ENCODE results near the gene TSEN54.

DNA sequence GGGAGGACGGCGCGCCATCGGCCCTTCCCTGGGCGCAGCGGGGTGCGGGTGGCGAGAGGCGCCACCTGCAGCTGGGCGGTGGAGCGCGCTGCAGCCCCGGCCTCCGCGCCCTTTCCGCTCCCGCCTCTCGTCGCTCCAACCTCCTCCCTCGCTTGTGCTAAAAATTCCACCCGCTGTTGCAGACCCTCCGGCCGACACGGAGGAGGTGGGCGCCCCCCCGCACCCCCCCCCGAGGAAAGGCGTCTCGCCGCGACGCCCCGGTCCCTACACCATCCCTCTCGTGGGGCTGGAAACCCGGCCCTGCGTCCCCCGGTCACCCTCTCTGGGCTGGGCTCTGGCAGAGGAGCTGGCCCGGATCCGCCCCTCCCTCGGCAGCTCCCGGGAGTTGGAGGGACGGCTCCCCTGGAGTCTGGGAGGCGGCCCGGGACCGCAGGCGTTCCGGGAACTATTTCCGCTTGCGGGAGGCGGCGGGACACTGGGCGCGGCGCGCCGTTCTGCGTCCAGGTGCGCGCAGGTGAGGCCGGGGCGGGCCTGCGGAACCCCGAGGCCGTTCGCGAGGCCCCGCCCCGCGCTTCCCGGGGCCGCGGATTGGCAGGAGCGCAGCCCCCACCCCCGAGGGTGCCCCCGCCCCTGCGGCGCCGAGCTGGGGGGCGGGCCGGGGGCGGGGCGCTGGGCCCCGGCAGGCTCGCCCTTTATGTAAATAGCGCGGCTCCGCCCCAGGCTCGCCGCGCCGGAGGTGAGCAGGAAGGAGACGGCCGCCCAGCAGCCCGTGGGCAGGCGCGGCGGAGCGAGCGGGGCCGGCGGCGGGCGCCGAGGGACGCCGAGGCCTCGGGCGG, 8.9 kb downstream of the TSEN54 start, which contains the start of gene LLGL2:
- TF ChIP-seq YY1 (IDR thresholded peaks at IDR 0.05; ENCODE audit: insufficient read depth, insufficient read length) (no peak), ZNF274 (IDR thresholded peaks at IDR 0.05; ENCODE audit: low read depth, low read length) (no peak)

All from NT2/D1 (cell line).